Measurements from ENCODE around the gene ARHGEF37.

ARHGEF37 gene

GRCh38 chr5:149672701-149673476, 91.6 kb downstream of the ARHGEF37 start:
- H3K4me3 ChIP-seq (ENCODE audit: low read depth, low read length) = no peak overlapping the region
- TF ChIP-seq, protein P1, sequence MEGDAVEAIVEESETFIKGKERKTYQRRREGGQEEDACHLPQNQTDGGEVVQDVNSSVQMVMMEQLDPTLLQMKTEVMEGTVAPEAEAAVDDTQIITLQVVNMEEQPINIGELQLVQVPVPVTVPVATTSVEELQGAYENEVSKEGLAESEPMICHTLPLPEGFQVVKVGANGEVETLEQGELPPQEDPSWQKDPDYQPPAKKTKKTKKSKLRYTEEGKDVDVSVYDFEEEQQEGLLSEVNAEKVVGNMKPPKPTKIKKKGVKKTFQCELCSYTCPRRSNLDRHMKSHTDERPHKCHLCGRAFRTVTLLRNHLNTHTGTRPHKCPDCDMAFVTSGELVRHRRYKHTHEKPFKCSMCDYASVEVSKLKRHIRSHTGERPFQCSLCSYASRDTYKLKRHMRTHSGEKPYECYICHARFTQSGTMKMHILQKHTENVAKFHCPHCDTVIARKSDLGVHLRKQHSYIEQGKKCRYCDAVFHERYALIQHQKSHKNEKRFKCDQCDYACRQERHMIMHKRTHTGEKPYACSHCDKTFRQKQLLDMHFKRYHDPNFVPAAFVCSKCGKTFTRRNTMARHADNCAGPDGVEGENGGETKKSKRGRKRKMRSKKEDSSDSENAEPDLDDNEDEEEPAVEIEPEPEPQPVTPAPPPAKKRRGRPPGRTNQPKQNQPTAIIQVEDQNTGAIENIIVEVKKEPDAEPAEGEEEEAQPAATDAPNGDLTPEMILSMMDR (IDR thresholded peaks at IDR 0.05; ENCODE audit: borderline replicate concordance, insufficient read depth, low read depth, low read length) = no peak

GRCh38 chr5:149674686-149675085, 93.4 kb downstream of the ARHGEF37 start:
- TF ChIP-seq, protein P1 (IDR thresholded peaks at IDR 0.05; ENCODE audit: borderline replicate concordance, insufficient read depth, low read depth, low read length) = no peak
- H3K4me3 ChIP-seq (ENCODE audit: low read depth, low read length) = no peak overlapping the region

DNA sequence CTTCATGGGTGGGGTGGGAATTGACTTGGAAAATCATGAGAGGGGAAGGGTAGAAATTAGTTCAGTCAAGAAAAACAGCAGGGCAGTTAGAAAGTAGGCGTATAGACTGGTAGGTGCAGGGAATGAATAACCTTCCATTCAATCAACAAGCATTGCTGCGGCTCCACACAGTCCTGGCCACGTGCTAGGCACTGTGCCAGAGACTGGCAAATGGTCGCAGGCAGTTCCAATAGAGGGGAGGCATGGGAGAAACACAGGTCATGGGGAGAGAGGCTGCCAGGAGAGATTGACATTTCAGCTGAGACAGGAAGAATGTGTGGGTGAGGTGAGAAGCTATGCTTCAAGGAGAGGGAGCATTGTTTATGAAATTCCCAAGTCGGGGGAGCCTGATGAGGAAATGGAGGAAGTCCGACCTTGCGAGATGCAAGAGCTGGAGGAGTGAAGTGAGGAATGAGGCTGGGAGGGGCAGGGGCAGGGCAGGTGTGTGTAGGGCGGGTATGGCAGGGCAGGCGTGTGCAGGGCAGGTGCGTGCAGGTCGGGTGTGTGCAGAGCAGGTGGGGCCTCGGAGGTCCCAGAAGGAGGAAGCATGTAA, 94.4 kb downstream of the ARHGEF37 start:
- H3K4me3 ChIP-seq (ENCODE audit: low read depth, low read length) = no peak overlapping the region
- TF ChIP-seq, protein P1 (IDR thresholded peaks at IDR 0.05; ENCODE audit: borderline replicate concordance, insufficient read depth, low read depth, low read length) = no peak

DNA sequence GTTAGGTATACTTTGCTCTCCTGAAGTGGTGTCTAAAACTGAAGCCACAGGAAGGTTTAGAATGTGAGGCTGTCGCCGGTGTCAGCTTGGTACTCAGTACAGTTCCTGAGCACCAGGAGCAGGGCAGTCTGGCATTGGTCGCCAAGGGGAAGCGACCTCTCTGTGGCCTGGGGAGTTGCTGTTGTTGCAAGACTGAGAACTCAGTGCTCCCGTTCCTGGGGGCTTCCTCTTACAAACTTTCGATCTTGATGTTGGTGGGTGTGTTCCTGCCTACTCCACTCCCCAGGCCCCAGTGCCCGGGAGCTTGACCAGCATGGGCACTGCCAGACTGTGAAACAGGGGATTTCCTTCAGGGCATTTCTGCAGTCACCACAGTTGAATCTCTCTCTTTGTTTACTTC, 96.4 kb downstream of the ARHGEF37 start:
- H3K4me3 ChIP-seq (ENCODE audit: low read depth, low read length) = no peak overlapping the region
- TF ChIP-seq, protein P1 (IDR thresholded peaks at IDR 0.05; ENCODE audit: borderline replicate concordance, insufficient read depth, low read depth, low read length) = no peak

DNA sequence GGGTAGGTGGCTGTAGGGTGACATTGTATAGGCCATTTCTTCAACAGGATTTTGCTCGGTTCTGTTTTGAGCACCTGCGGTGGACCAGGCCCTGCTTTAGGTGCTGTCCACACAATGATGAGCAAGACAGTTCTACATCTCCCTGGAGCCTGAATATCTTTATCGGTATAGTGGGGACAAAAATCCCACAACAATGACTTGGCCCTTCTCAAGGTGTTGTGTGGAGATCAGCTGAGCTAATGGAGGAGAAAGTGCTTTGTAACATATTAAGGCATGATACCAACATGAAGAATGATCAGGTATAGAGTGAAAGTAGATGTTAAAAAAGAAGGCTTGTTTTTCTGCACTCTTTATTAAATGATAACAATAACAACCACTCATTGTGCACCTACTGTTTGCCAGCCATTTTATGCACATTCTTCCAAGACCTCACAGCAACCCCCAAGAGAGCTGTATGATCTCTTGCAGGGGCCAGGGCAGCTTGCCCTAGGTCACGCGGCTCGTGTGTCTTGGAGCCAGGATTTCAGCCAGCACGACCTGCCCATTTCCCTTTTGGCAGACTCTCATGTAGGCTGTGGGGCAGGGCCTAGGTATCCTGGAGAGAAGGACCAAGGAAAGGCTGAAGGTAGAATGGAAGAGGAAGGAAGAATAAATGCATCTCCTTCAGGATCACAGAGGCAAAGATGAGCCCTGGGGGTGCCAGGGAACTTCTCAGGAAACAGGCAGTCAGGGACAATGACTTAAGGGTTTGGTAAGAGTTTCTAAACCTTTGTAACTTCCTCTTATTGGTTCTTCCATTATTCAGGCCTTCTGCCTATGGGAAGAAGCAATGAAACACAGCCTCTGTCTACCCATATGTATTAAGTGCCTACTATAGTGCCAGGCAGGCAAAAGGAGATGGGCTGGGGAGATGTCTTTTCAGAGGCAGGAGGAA, 98.8 kb downstream of the ARHGEF37 start:
- TF ChIP-seq, protein P1 (IDR thresholded peaks at IDR 0.05; ENCODE audit: borderline replicate concordance, insufficient read depth, low read depth, low read length) = no peak
- H3K4me3 ChIP-seq (ENCODE audit: low read depth, low read length) = no peak overlapping the region

DNA sequence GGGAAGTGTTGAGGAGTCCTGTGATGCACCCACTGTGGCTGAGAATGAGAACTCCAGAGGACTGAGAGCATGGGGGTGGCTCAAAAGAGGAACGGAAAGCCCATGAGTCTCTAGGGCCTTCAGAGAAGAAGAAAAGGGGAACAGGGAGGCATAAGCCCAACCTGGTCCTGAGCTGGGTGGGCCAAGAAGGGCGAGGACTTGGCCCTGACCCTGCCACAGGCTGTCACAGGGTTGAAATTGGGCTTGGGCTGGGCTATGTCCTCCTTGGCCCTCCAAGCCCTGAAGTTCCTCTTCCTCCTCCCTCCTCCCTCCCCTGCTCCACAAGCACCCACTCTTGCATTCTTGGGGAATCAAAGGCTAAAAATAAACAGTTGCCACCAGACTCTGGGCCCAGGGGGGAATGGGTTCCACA, 99.5 kb downstream of the ARHGEF37 start:
- TF ChIP-seq, protein P1 (IDR thresholded peaks at IDR 0.05; ENCODE audit: borderline replicate concordance, insufficient read depth, low read depth, low read length) = no peak
- H3K4me3 ChIP-seq (ENCODE audit: low read depth, low read length) = no peak overlapping the region
